ENCODE data around the gene TGM6. TPM values are rescaled to one million over a fixed set of nuclear protein-coding genes. Genes with fewer than 3 reads are reported as not detected.

Gene TGM6
- total RNA-seq: not detected
- long read RNA-seq: 0 reads

DNA sequence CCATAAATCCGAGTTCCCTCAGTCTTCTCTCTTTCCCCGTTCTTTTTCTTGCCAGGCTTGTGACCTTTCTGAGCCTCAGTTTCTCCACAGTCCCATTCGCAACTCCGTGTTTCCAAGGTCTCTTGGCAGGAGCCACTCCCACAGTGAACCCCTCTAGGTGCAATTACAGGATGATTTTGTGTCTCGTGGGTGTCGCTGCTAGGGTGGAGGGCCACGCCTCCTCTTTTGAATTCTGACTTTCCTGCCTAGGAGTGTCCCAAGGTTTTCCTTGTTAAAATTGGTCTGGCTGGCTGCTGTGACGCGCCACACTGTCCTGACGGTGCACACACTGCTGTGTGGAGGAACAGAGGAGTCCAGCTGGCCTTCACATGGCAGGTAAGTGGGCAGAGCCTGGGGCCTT lies at the start of gene TGM6:
Gene TGM6, plus strand, starts transcription at position 301 of the 400 bp plus-strand sequence. Its CDS starts 68 bp downstream, at position 369.
- no peak for DNase-seq
- Histone ChIP-seq H3K4me3 (no peak within 1 kb of the TSS), H3K36me3 (no peaks in the 10 kb centered on the region), H3K4me1 (no peaks in the 10 kb centered on the region), H3K27ac (replicated peaks) (no peak within 1 kb of the TSS), H3K9me3 (replicated peaks) (no peaks in the 10 kb centered on the region), H3K27me3 (ENCODE audit: low read depth) (peaks cover 40% of the 10 kb centered on the region)
- intact Hi-C loops (cut with micrococcal nuclease): no loop called here
- TF ChIP-seq CTCF (IDR thresholded peaks at IDR 0.05; ENCODE audit: borderline replicate concordance): no peak

DNA sequence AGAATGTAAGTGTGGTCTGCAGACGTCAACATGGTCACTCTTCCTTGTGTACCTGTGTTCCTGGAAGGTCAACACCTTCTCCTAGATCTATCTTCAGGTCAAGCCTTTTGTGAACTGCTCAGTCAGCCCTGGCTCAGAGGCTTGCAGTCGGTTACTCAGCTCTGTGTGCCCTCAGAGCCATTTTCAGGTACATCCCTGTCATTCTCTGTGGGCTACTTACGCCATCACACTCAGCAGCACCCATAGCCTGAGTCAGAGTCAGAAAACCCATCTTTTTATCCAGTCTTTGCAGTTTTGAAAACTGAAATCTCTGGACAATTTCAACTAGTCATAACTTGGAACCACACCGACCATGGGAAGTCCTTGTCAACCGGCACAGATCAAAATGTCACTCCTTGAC lies 49.6 kb upstream of the TGM6 start:
- intact Hi-C loops (cut with micrococcal nuclease): no loop called here
- no peak overlapping the region for H3K27ac ChIP-seq (replicated peaks)
- H3K27me3 ChIP-seq (ENCODE audit: low read depth): peaks cover 73% of the 10 kb centered on the region
- no peaks in the 10 kb centered on the region for H3K36me3 ChIP-seq
- no peaks in the 10 kb centered on the region for H3K4me1 ChIP-seq
- H3K9me3 ChIP-seq (replicated peaks): no peaks in the 10 kb centered on the region
- no peak for DNase-seq
- no peak for TF ChIP-seq CTCF (IDR thresholded peaks at IDR 0.05; ENCODE audit: borderline replicate concordance)
- H3K4me3 ChIP-seq: no peak overlapping the region

GRCh38 chr20:2331901-2332565 lies 48.7 kb upstream of the TGM6 start:
- H3K36me3 ChIP-seq: no peaks in the 10 kb centered on the region
- H3K4me1 ChIP-seq: no peaks in the 10 kb centered on the region
- H3K27me3 ChIP-seq (ENCODE audit: low read depth): peaks cover 65% of the 10 kb centered on the region
- no peak for TF ChIP-seq CTCF (IDR thresholded peaks at IDR 0.05; ENCODE audit: borderline replicate concordance)
- no peak overlapping the region for H3K27ac ChIP-seq (replicated peaks)
- no peak for DNase-seq
- no peak overlapping the region for H3K4me3 ChIP-seq
- intact Hi-C loops (cut with micrococcal nuclease): no loop called here
- no peaks in the 10 kb centered on the region for H3K9me3 ChIP-seq (replicated peaks)

- intact Hi-C loops (cut with micrococcal nuclease): no loop called here
- Histone ChIP-seq H3K4me1 (no peaks in the 10 kb centered on the region), H3K9me3 (replicated peaks) (no peaks in the 10 kb centered on the region), H3K27ac (replicated peaks) (no peak overlapping the region), H3K36me3 (no peaks in the 10 kb centered on the region), H3K27me3 (ENCODE audit: low read depth) (peaks cover 62% of the 10 kb centered on the region), H3K4me3 (no peak overlapping the region)
- no peak for DNase-seq
- TF ChIP-seq CTCF (IDR thresholded peaks at IDR 0.05; ENCODE audit: borderline replicate concordance): no peak
Measured at GRCh38 chr20:2332711-2333110, 48.0 kb upstream of the TGM6 start.

GRCh38 chr20:2333821-2334220 lies 46.9 kb upstream of the TGM6 start:
- no peaks in the 10 kb centered on the region for H3K4me1 ChIP-seq
- H3K36me3 ChIP-seq: no peaks in the 10 kb centered on the region
- H3K27me3 ChIP-seq (ENCODE audit: low read depth): peaks cover 51% of the 10 kb centered on the region
- DNase-seq: no peak
- H3K27ac ChIP-seq (replicated peaks): no peak overlapping the region
- no peak for TF ChIP-seq CTCF (IDR thresholded peaks at IDR 0.05; ENCODE audit: borderline replicate concordance)
- intact Hi-C loops (cut with micrococcal nuclease): no loop called here
- no peak overlapping the region for H3K4me3 ChIP-seq
- H3K9me3 ChIP-seq (replicated peaks): no peaks in the 10 kb centered on the region
